Natural killer cell treated with Interleukin-12 subunit alpha and Interleukin-12 subunit beta and Interleukin-15 and Interleukin-18, amount 100 ng/mL, for 72 hours (primary cell): Measurements from ENCODE around the gene NEAT1. TPM values are rescaled to one million over a fixed set of nuclear protein-coding genes. Genes with fewer than 3 reads are reported as not detected.
A peak's percentile ranks its signal among the peaks of the same experiment; 100 is the strongest.

Experiments used
- ATAC-seq, 2 donors: fragments of 150-1000 bp; cut with Tn5 transposase in 1 of 2; sonication (Bioruptor Pico), chemical (Tn5 transposase) in 1 of 2; 2 replicates each; pipeline ENCODE4 v1.10.0; 2021
- DNase-seq: peaks from one replicate; pipeline ENCODE4 v3.0.0; 2022; ENCODE audit warnings: low spot score
- H3K27ac Mint-ChIP-seq, 2 donors: 1 replicate in 1 of 2; 2 replicates in 1 of 2; pipeline ENCODE4 v1.8.0; 2022; ENCODE audit warnings: mixed read lengths in 2 of 2, mild to moderate bottlenecking in 1 of 2, moderate library complexity in 1 of 2
- H3K27me3 Mint-ChIP-seq, 2 donors: 1 replicate in 1 of 2; 2 replicates in 1 of 2; pipeline ENCODE4 v1.8.0; 2022; ENCODE audit warnings: mixed read lengths in 2 of 2
- H3K36me3 Mint-ChIP-seq: one replicate; pipeline ENCODE4 v1.8.0; 2022; ENCODE audit warnings: mixed read lengths
- H3K4me1 Mint-ChIP-seq, 2 donors: 1 replicate in 1 of 2; 2 replicates in 1 of 2; pipeline ENCODE4 v1.8.0; 2022; ENCODE audit warnings: low read depth in 2 of 2, mixed read lengths in 2 of 2, mild to moderate bottlenecking in 1 of 2
- H3K4me3 Mint-ChIP-seq: one replicate; pipeline ENCODE4 v1.8.0; 2022; ENCODE audit warnings: mixed read lengths
- H3K9me3 Mint-ChIP-seq: 2 replicates; pipeline ENCODE4 v1.8.0; 2022; ENCODE audit warnings: mixed read lengths
- total RNA-seq, 2 donors: library from RNA; stranded (reverse); gene quantifications; one replicate each; pipeline ENCODE4 v1.2.3, GENCODE V29; 2022

NEAT1 gene
- total RNA-seq, 2 donors from 2014 or later = 432 to 571 TPM

DNA sequence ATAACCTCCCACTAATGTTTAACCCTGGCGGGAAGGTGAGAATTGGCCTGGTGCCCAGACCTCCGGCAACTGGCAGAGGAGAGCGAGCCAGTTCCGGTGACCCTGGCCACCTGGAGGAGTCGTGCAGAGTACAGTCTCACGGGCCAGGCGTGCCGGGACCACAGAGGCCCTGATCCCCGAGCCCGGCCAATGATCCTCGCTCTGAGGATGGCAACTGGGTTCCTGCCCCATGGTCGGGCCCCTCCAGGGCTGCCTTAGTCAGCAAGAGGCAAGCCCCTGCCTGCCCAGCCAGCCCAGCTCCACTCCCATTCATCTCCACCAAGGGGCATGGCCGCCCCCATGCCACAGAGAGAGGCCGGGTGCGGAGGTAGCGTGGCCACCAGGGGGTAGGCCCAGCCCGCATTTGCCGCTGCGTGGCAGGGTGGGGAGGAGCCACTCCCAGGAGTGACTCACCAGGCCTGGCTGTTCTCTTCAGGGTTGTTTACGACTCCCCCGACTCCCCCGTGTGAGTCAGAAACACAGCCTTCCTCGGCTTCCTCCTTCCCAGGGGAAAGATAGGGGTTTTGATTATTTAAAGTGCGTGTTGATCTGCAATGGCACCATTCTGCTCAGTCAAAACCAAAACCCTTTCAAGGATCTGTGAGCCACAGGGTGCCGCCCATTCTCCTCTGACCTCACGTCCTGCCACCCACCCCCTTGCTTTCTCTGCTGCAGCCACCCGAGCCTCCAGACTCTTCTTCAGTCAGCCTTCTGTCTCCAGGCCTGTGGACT, 40.4 kb upstream of the NEAT1 start, which contains the start of gene SLC25A45:
Gene SLC25A45, minus strand, starts transcription at position 614 of the 771 bp plus-strand sequence. CDS start 695 bp downstream, outside the sequence.
- Mint-ChIP-seq H3K4me3 (peak within 1 kb of the TSS; percentile 94), H3K9me3 (no peaks in the 10 kb centered on the region), H3K27me3 (no peaks in the 10 kb centered on the region), H3K27ac (peak within 1 kb of the TSS; percentile 99 to 100), H3K36me3 (no peaks in the 10 kb centered on the region), H3K4me1 (peaks cover 38 to 41% of the 10 kb centered on the region in 2 donors)
- DNase-seq = peak; percentile 96
- ATAC-seq = peak; percentile 90 to 93

DNA sequence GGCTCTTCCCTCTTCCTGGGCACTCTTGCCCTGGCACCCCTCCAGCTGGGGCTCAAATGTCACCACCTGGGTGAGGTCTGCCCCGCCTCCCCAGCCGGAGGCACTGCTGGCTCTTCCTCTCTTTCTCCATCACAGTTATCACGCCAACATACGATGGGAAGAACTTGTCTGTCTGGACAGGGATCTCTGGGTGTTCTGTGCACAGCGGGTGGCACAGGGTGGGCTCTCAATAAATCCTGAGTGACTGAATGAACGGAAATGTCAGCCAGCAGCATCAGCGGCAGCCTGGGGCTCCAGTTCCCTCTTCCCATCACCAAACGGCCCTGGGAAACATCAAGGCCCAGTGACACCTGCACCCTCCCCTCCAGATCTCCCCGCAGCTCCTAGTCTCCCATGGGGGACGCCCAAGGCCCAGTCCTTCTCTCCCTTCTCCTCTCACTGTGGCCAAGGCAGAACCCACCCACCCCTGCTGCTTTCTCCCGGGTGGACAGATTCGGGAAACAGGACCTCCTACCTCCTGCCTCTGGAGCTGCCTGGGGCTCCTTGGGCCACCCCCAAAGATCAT, 39.7 kb upstream of the NEAT1 start:
- Mint-ChIP-seq H3K4me3 (peak overlapping the region; percentile 94), H3K9me3 (no peaks in the 10 kb centered on the region), H3K36me3 (no peaks in the 10 kb centered on the region), H3K27ac (peak overlapping the region; percentile 99 to 100), H3K4me1 (peaks cover 41 to 44% of the 10 kb centered on the region in 2 donors), H3K27me3 (no peaks in the 10 kb centered on the region)
- ATAC-seq (no peak), DNase-seq (peak; percentile 53)

DNA sequence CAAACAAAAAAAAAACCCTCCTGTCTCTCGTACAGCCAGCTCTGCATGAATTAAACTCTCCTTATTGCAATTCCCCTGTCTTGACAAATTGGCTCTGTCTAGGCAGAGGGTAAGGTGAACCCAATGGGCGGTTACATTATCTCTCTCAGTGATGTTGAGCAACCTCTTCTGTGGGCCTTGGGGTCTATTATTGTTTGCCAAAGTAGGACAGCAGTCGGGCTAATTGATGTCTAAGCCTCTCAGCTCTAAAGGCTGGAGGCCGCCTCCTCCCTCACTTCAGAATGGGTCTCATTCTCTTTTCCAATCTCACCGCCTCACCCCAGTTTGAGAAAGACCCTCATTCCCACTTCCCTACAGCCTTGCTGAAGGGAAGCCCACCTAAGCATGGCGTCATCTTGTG, 38.8 kb upstream of the NEAT1 start:
- ATAC-seq (no peak), DNase-seq (no peak)
- Mint-ChIP-seq H3K9me3 (no peaks in the 10 kb centered on the region), H3K27me3 (no peaks in the 10 kb centered on the region), H3K4me3 (peak overlapping the region; percentile 94), H3K36me3 (no peaks in the 10 kb centered on the region), H3K27ac (peak overlapping the region; percentile 99 to 100), H3K4me1 (peaks cover 46 to 52% of the 10 kb centered on the region in 2 donors)

DNA sequence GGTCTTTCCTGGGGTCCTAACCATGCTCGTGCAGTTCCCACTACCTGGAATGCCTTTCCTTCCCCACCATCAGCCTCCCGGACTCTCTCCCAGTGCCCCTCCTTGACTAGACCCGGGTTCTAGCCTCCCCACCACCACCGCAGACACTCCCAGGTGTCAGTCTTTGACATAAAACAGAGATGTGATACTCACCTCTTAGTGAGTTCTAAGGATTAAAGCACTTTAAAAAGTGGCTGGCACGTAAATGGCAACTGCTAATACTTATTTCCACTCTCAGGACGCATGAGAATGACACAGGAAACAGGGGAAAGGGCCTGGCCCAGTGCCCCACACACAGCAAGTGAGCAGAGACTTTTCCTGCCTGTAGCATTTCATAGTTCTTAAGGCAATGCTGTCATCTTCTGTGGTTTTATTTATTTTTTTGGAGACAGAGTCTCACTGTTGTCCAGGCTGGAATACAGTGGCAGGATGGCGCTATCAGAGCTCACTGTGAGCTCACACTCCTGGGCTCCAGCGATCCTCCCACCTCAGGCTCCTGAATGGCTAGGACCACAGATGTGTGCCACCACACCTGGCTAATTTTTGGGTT, 38.2 kb upstream of the NEAT1 start:
- no peaks in the 10 kb centered on the region for H3K36me3 Mint-ChIP-seq
- peak overlapping the region; percentile 94 for H3K4me3 Mint-ChIP-seq
- DNase-seq (no peak), ATAC-seq (no peak)
- H3K9me3 Mint-ChIP-seq = no peaks in the 10 kb centered on the region
- H3K4me1 Mint-ChIP-seq = peaks cover 52 to 57% of the 10 kb centered on the region in 2 donors
- peak overlapping the region; percentile 99 to 100 for H3K27ac Mint-ChIP-seq
- H3K27me3 Mint-ChIP-seq = no peaks in the 10 kb centered on the region

DNA sequence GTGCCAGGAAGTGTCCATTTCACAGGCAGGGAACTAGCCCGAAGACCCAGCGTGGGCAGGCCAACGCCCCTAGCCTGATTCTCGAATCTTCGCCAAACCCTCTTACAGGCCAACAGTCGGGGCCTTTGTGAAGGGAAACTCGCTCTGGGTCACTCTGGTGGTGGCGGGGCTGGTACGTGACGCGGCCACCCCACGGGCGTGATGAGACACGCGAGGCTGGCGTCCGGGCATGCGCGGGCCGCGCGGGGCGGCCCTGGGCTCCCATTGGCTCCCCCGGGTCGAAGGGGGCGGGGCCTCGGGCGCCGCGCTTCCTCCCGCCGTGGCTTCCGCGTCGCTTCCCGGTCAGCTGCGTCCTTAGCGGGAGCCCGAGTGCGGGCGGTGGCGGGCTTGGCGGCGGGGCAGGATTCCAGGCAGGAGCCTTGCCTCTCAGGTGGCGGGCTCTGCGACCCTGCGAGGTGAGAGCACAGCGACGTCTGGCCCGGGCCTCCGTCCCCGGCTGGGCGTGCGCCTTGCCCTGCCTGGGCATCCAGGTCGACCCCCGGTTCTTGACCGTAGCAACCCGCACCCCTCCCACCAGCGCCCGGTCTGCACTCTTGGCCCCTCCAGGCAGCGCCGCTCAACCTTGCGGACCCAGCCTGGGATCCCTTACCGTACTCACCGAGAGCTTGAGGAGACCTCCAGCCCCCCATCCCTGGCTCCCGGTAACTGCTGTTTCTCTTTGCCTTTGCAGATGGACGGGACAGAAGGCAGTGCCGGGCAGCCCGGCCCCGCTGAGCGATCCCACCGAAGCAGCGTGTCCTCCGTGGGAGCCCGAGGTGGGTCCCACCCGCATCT, 36.1 kb upstream of the NEAT1 start, which contains the start of gene FRMD8:
Gene FRMD8, plus strand, starts transcription at position 331 of the 834 bp plus-strand sequence. Its CDS starts 400 bp downstream, at position 731.
- ATAC-seq (peak; percentile 69 to 79), DNase-seq (peak; percentile 94)
- Mint-ChIP-seq H3K4me3 (peak within 1 kb of the TSS; percentile 94), H3K9me3 (no peaks in the 10 kb centered on the region), H3K27me3 (no peaks in the 10 kb centered on the region), H3K27ac (peak within 1 kb of the TSS; percentile 99 to 100), H3K4me1 (peaks cover 57 to 62% of the 10 kb centered on the region in 2 donors), H3K36me3 (no peaks in the 10 kb centered on the region)

DNA sequence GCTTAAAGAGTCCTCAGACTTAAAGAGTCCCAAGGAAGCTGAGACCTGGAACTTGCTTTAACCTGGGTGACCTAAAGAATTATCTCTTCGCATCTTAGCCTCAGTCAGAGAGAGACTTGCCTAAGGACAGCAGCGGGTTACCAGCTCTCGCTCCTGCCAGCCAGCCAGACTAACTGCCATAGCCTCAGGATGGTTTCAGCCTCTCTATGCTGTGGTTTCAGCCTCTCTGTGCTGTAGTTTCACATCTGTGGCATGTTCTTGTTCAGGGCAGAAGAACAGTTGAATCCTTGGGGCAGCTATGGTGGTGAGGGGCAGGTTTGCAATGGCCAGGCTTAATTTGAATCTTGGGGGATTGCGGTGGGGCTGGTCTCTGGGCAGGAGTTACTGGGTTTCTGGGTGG, 33.9 kb upstream of the NEAT1 start:
- H3K36me3 Mint-ChIP-seq = no peaks in the 10 kb centered on the region
- DNase-seq (no peak), ATAC-seq (no peak)
- H3K9me3 Mint-ChIP-seq = no peaks in the 10 kb centered on the region
- peak overlapping the region; percentile 14 to 43 for H3K27ac Mint-ChIP-seq
- no peaks in the 10 kb centered on the region for H3K27me3 Mint-ChIP-seq
- peaks cover 44 to 59% of the 10 kb centered on the region in 2 donors for H3K4me1 Mint-ChIP-seq
- H3K4me3 Mint-ChIP-seq = peak overlapping the region; percentile 67

DNA sequence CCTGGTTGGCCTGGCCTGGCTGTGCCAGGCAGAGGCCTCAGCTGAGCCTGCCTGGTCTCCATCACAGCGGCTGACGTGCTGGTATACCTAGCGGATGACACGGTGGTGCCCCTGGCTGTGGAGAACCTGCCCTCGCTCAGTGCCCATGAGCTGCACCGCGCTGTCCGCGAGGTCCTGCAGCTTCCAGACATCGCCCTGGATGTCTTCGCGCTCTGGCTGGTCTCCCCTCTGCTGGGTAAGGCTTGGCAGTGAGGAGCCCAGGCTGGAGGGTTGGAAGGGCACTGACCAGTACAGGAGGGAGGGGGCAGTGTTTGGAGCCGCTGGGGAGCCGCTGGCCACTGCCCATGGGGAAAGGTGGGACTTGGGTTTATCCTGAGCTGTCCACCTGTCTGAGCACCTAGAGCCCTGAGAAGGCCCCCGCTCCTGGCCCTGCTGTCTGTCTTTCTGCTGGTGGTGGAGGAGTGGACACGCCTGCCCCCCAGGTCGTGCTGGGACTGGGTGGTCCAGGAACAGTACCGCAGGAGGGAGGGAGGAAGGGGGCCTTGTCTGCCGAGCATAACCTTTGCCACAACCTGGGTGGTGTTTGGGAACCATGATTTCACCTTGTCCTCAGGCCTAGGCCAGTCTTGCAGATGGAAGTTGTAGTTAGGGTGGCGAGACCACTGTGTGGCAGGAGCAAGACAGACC, 33.2 kb upstream of the NEAT1 start:
- H3K4me3 Mint-ChIP-seq = peak overlapping the region; percentile 67
- no peak for ATAC-seq
- no peaks in the 10 kb centered on the region for H3K36me3 Mint-ChIP-seq
- H3K9me3 Mint-ChIP-seq = no peaks in the 10 kb centered on the region
- no peaks in the 10 kb centered on the region for H3K27me3 Mint-ChIP-seq
- H3K27ac Mint-ChIP-seq = peak overlapping the region; percentile 14 to 63
- H3K4me1 Mint-ChIP-seq = peaks cover 37 to 52% of the 10 kb centered on the region in 2 donors
- no peak for DNase-seq

DNA sequence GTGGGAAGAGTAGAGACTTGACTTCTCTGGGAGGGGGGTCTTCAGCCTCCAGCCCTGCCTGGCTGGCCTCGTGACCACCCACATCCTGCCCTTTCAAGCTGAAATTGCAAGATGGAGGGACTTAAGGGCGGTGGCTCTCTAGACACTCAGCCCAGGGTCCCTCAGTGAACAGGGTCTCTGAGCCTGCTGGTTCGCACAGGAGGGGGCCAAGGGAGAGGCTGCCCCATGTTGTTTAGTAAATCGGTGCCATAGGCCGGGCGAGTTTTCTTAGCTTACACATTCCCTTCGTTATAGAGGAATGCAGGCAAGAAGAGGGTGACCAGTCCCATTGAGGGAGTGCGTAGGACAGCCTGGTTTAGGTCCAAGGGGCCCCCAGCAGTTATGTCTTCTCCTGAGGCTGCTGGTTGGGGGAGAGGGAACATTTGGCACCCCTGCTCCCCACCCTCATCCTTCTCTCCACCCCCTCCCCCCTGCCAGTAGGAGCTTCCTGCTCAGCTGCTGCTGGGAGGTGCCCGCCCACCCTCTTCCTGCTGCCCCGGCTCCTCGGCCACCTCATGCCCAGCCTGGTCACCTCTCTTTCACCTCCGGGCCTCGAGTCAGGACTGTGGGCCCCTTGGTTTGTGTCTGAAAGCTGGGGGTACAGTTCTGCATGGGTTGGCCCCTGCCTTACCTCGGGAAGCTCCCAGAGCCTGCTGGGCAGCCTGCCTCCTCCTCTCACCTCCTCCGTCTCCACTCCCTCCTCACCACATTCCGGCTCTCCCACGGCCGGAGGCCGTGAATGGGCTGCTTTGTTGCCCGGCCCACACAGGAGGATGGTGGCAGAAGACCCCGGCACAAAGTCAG, 32.3 kb upstream of the NEAT1 start:
- peaks cover 28 to 43% of the 10 kb centered on the region in 2 donors for H3K4me1 Mint-ChIP-seq
- H3K27me3 Mint-ChIP-seq = no peaks in the 10 kb centered on the region
- peak overlapping the region in 1 of 2 donors; percentile 63 for H3K27ac Mint-ChIP-seq
- no peak overlapping the region for H3K4me3 Mint-ChIP-seq
- H3K9me3 Mint-ChIP-seq = no peaks in the 10 kb centered on the region
- ATAC-seq (no peak), DNase-seq (no peak)
- H3K36me3 Mint-ChIP-seq = no peaks in the 10 kb centered on the region

DNA sequence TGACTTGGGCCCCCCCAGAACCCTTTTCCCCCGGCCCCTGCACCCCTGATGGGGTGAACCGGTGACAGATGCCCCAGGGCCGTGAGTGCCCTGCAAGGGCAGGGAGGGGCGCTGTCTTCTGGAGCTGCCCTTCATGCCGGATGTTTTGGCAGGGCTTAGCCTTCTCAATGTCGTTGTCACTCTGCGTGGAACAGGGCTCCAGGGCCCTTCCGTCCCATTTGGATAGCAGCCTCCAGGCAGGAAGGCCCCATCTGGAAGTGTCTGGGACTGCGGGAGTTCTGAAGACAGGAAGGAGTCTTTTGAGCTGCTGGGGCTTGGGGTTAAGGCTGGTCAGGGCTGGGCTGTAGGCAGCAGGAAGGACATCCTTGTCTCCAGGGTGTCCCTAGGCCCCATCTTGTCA, 31.6 kb upstream of the NEAT1 start:
- H3K27me3 Mint-ChIP-seq = no peaks in the 10 kb centered on the region
- ATAC-seq (no peak), DNase-seq (no peak)
- H3K27ac Mint-ChIP-seq = peak overlapping the region in 1 of 2 donors; percentile 43
- H3K9me3 Mint-ChIP-seq = no peaks in the 10 kb centered on the region
- no peak overlapping the region for H3K4me3 Mint-ChIP-seq
- H3K4me1 Mint-ChIP-seq = peaks cover 25 to 40% of the 10 kb centered on the region in 2 donors
- no peaks in the 10 kb centered on the region for H3K36me3 Mint-ChIP-seq

DNA sequence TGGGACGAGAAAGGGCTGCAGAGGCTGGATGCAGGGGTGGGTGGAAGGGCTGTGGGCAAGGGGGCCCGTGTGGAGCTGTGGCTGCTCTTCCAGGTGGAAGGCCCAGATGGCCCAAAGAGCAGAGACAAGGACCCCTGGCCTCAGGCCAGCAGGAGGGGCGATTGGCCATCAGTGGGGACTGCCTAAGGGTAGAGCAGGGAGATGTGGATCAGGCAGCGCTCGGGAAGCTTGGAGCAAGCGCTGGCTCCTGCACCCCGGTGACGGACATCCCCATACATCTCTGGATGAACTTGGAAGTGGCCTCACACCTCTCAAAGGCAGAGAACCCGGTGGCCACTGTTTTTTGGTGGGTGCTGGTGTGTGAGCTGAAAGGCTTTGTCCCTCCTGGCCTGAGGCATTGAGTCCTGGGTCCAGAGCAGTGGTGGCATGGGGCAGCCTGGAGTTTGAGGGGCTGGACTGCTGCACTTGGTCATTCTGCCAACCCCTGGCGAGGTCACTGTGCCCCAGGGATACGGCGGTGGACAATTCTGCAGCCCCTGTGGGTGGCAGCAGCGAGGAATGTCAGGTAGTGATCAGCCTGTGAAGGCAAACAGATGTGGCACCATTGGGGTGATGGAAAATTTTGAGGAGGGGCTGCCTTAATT, 30.3 kb upstream of the NEAT1 start:
- no peaks in the 10 kb centered on the region for H3K27me3 Mint-ChIP-seq
- H3K4me3 Mint-ChIP-seq = no peak overlapping the region
- H3K4me1 Mint-ChIP-seq = peaks cover 20 to 34% of the 10 kb centered on the region in 2 donors
- ATAC-seq (no peak), DNase-seq (no peak)
- H3K9me3 Mint-ChIP-seq = no peaks in the 10 kb centered on the region
- peak overlapping the region in 1 of 2 donors; percentile 64 for H3K27ac Mint-ChIP-seq
- H3K36me3 Mint-ChIP-seq = no peaks in the 10 kb centered on the region

DNA sequence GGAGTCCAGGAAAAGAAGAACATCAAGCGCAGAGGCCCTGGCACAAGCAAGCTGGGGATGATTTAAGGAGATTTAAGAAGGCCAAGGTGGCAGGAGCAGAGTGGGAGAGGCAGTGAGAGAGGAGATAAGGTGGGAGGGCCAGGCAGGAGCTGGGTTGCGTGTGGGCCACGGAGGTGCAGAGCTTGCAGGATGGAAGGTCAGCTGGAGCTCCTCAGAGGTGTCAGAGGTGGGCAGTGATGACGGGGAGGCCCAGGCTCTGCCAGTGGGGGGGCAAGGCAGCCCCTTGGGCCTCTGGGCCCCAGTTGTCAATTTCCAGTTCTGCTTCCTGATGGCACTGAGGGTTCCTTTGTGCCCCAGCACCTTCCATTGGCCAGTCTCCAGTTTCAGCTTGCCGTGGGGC, 29.7 kb upstream of the NEAT1 start:
- Mint-ChIP-seq H3K9me3 (no peaks in the 10 kb centered on the region), H3K4me1 (peaks cover 19 to 32% of the 10 kb centered on the region in 2 donors), H3K4me3 (no peak overlapping the region), H3K27ac (peak overlapping the region in 1 of 2 donors; percentile 32), H3K27me3 (no peaks in the 10 kb centered on the region), H3K36me3 (no peaks in the 10 kb centered on the region)
- DNase-seq (no peak), ATAC-seq (no peak)
